ENCODE measurements around the gene CYP4F22.

The CYP4F22 gene

GRCh38 chr19:15564534-15565168 is 56.3 kb downstream of the CYP4F22 start:
- Histone ChIP-seq H3K4me3 (ENCODE audit: low read length) (no peak overlapping the region), H3K9me3 (ENCODE audit: control insufficient read depth, low read length) (no peaks in the 10 kb centered on the region), H3K4me1 (ENCODE audit: control insufficient read depth, insufficient read depth, low read length) (peaks cover 12% of the 10 kb centered on the region), H3K36me3 (ENCODE audit: control insufficient read depth, insufficient read depth, low read length) (no peaks in the 10 kb centered on the region), H3K27me3 (ENCODE audit: control insufficient read depth, insufficient read depth, low read length) (peaks cover 18% of the 10 kb centered on the region), H3K9ac (ENCODE audit: low read length) (no peak overlapping the region)

GRCh38 chr19:15570420-15570819 is 62.1 kb downstream of the CYP4F22 start:
- H3K4me3 ChIP-seq (ENCODE audit: low read length) = no peak overlapping the region
- no peaks in the 10 kb centered on the region for H3K9me3 ChIP-seq (ENCODE audit: control insufficient read depth, low read length)
- H3K4me1 ChIP-seq (ENCODE audit: control insufficient read depth, insufficient read depth, low read length) = no peaks in the 10 kb centered on the region
- no peaks in the 10 kb centered on the region for H3K36me3 ChIP-seq (ENCODE audit: control insufficient read depth, insufficient read depth, low read length)
- H3K9ac ChIP-seq (ENCODE audit: low read length) = no peak overlapping the region
- H3K27me3 ChIP-seq (ENCODE audit: control insufficient read depth, insufficient read depth, low read length) = peaks cover 23% of the 10 kb centered on the region

GRCh38 chr19:15575406-15575805 is 67.1 kb downstream of the CYP4F22 start:
- no peaks in the 10 kb centered on the region for H3K36me3 ChIP-seq (ENCODE audit: control insufficient read depth, insufficient read depth, low read length)
- H3K4me3 ChIP-seq (ENCODE audit: low read length) = no peak overlapping the region
- no peak overlapping the region for H3K9ac ChIP-seq (ENCODE audit: low read length)
- no peaks in the 10 kb centered on the region for H3K4me1 ChIP-seq (ENCODE audit: control insufficient read depth, insufficient read depth, low read length)
- no peaks in the 10 kb centered on the region for H3K9me3 ChIP-seq (ENCODE audit: control insufficient read depth, low read length)
- peaks cover 7% of the 10 kb centered on the region for H3K27me3 ChIP-seq (ENCODE audit: control insufficient read depth, insufficient read depth, low read length)

GRCh38 chr19:15576526-15577156 is 68.3 kb downstream of the CYP4F22 start:
- Histone ChIP-seq H3K9ac (ENCODE audit: low read length) (no peak overlapping the region), H3K4me1 (ENCODE audit: control insufficient read depth, insufficient read depth, low read length) (no peaks in the 10 kb centered on the region), H3K4me3 (ENCODE audit: low read length) (no peak overlapping the region), H3K27me3 (ENCODE audit: control insufficient read depth, insufficient read depth, low read length) (peaks cover 7% of the 10 kb centered on the region), H3K9me3 (ENCODE audit: control insufficient read depth, low read length) (no peaks in the 10 kb centered on the region), H3K36me3 (ENCODE audit: control insufficient read depth, insufficient read depth, low read length) (no peaks in the 10 kb centered on the region)

- Histone ChIP-seq H3K9me3 (ENCODE audit: control insufficient read depth, low read length) (no peaks in the 10 kb centered on the region), H3K4me3 (ENCODE audit: low read length) (no peak overlapping the region), H3K27me3 (ENCODE audit: control insufficient read depth, insufficient read depth, low read length) (peaks cover 7% of the 10 kb centered on the region), H3K36me3 (ENCODE audit: control insufficient read depth, insufficient read depth, low read length) (no peaks in the 10 kb centered on the region), H3K4me1 (ENCODE audit: control insufficient read depth, insufficient read depth, low read length) (no peaks in the 10 kb centered on the region), H3K9ac (ENCODE audit: low read length) (no peak overlapping the region)
These were observed 69.0 kb downstream of the CYP4F22 start for GRCh38 chr19:15577184-15577771.

GRCh38 chr19:15583346-15583745 is 75.0 kb downstream of the CYP4F22 start:
- no peaks in the 10 kb centered on the region for H3K36me3 ChIP-seq (ENCODE audit: control insufficient read depth, insufficient read depth, low read length)
- H3K4me3 ChIP-seq (ENCODE audit: low read length) = no peak overlapping the region
- peaks cover 7% of the 10 kb centered on the region for H3K27me3 ChIP-seq (ENCODE audit: control insufficient read depth, insufficient read depth, low read length)
- no peaks in the 10 kb centered on the region for H3K9me3 ChIP-seq (ENCODE audit: control insufficient read depth, low read length)
- no peaks in the 10 kb centered on the region for H3K4me1 ChIP-seq (ENCODE audit: control insufficient read depth, insufficient read depth, low read length)
- H3K9ac ChIP-seq (ENCODE audit: low read length) = no peak overlapping the region

GRCh38 chr19:15584095-15584494 is 75.8 kb downstream of the CYP4F22 start:
- Histone ChIP-seq H3K27me3 (ENCODE audit: control insufficient read depth, insufficient read depth, low read length) (peaks cover 7% of the 10 kb centered on the region), H3K9me3 (ENCODE audit: control insufficient read depth, low read length) (no peaks in the 10 kb centered on the region), H3K4me1 (ENCODE audit: control insufficient read depth, insufficient read depth, low read length) (no peaks in the 10 kb centered on the region), H3K4me3 (ENCODE audit: low read length) (no peak overlapping the region), H3K9ac (ENCODE audit: low read length) (no peak overlapping the region), H3K36me3 (ENCODE audit: control insufficient read depth, insufficient read depth, low read length) (no peaks in the 10 kb centered on the region)

GRCh38 chr19:15584541-15585115 is 76.3 kb downstream of the CYP4F22 start:
- Histone ChIP-seq H3K4me3 (ENCODE audit: low read length) (no peak overlapping the region), H3K36me3 (ENCODE audit: control insufficient read depth, insufficient read depth, low read length) (no peaks in the 10 kb centered on the region), H3K9me3 (ENCODE audit: control insufficient read depth, low read length) (no peaks in the 10 kb centered on the region), H3K9ac (ENCODE audit: low read length) (no peak overlapping the region), H3K27me3 (ENCODE audit: control insufficient read depth, insufficient read depth, low read length) (peaks cover 7% of the 10 kb centered on the region), H3K4me1 (ENCODE audit: control insufficient read depth, insufficient read depth, low read length) (no peaks in the 10 kb centered on the region)

GRCh38 chr19:15587663-15588062 is 79.3 kb downstream of the CYP4F22 start:
- H3K9ac ChIP-seq (ENCODE audit: low read length) = no peak overlapping the region
- no peaks in the 10 kb centered on the region for H3K9me3 ChIP-seq (ENCODE audit: control insufficient read depth, low read length)
- no peak overlapping the region for H3K4me3 ChIP-seq (ENCODE audit: low read length)
- H3K4me1 ChIP-seq (ENCODE audit: control insufficient read depth, insufficient read depth, low read length) = no peaks in the 10 kb centered on the region
- H3K27me3 ChIP-seq (ENCODE audit: control insufficient read depth, insufficient read depth, low read length) = peaks cover 7% of the 10 kb centered on the region
- H3K36me3 ChIP-seq (ENCODE audit: control insufficient read depth, insufficient read depth, low read length) = no peaks in the 10 kb centered on the region

GRCh38 chr19:15588265-15588664 is 79.9 kb downstream of the CYP4F22 start:
- no peaks in the 10 kb centered on the region for H3K9me3 ChIP-seq (ENCODE audit: control insufficient read depth, low read length)
- H3K4me3 ChIP-seq (ENCODE audit: low read length) = no peak overlapping the region
- no peaks in the 10 kb centered on the region for H3K4me1 ChIP-seq (ENCODE audit: control insufficient read depth, insufficient read depth, low read length)
- H3K27me3 ChIP-seq (ENCODE audit: control insufficient read depth, insufficient read depth, low read length) = peaks cover 7% of the 10 kb centered on the region
- H3K9ac ChIP-seq (ENCODE audit: low read length) = no peak overlapping the region
- H3K36me3 ChIP-seq (ENCODE audit: control insufficient read depth, insufficient read depth, low read length) = no peaks in the 10 kb centered on the region

GRCh38 chr19:15589760-15590451 is 81.6 kb downstream of the CYP4F22 start:
- Histone ChIP-seq H3K27me3 (ENCODE audit: control insufficient read depth, insufficient read depth, low read length) (no peaks in the 10 kb centered on the region), H3K9me3 (ENCODE audit: control insufficient read depth, low read length) (no peaks in the 10 kb centered on the region), H3K36me3 (ENCODE audit: control insufficient read depth, insufficient read depth, low read length) (no peaks in the 10 kb centered on the region), H3K4me1 (ENCODE audit: control insufficient read depth, insufficient read depth, low read length) (no peaks in the 10 kb centered on the region), H3K9ac (ENCODE audit: low read length) (no peak overlapping the region), H3K4me3 (ENCODE audit: low read length) (no peak overlapping the region)

- H3K9me3 ChIP-seq (ENCODE audit: control insufficient read depth, low read length) = no peaks in the 10 kb centered on the region
- H3K9ac ChIP-seq (ENCODE audit: low read length) = no peak overlapping the region
- no peak overlapping the region for H3K4me3 ChIP-seq (ENCODE audit: low read length)
- no peaks in the 10 kb centered on the region for H3K27me3 ChIP-seq (ENCODE audit: control insufficient read depth, insufficient read depth, low read length)
- no peaks in the 10 kb centered on the region for H3K4me1 ChIP-seq (ENCODE audit: control insufficient read depth, insufficient read depth, low read length)
- no peaks in the 10 kb centered on the region for H3K36me3 ChIP-seq (ENCODE audit: control insufficient read depth, insufficient read depth, low read length)
These were observed 83.5 kb downstream of the CYP4F22 start for GRCh38 chr19:15591796-15592195.

All from mucosa of stomach (tissue), 1 donor.